Measurements from ENCODE around the gene AEBP2. TPM values are rescaled to one million over a fixed set of nuclear protein-coding genes. Genes with fewer than 3 reads are reported as not detected.

The AEBP2 gene
- total RNA-seq, 1 donor from 2014 or later = 67.5 TPM

DNA sequence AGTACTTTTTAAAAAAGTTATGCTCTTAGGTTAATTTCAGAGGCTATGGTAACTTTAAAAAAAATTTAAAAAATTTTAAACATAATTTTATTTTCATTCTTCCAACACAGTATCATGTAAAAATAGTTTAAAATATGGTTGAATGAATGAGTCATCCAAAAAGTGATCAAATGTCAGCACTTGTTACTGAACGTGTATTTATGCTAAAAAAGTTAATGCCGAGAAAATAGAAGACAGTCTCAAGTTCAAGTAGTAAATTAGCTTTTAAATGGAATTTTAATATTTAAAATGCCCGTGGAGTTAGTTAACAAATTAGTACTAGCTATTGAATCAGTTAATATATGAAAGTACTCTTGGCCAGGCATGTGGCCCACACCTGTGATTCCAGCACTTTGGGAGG, 4.8 kb downstream of the AEBP2 start:
- TF ChIP-seq POLR2A (IDR thresholded peaks at IDR 0.05) (no peak), POLR2AphosphoS5 (IDR thresholded peaks at IDR 0.05; ENCODE audit: insufficient read depth in 1 of 2, low read depth in 1 of 2) (no peak), CTCF (IDR thresholded peaks at IDR 0.05) (no peak)

GRCh38 chr12:19447386-19447785, 8.1 kb downstream of the AEBP2 start:
- no peak for DNase-seq (ENCODE audit: extremely low spot score in 2 of 2)
- Histone ChIP-seq H3K9me3 (no peaks in the 10 kb centered on the region), H3K27me3 (no peaks in the 10 kb centered on the region), H3K27ac (no peak overlapping the region), H3K4me3 (no peak overlapping the region), H3K4me1 (peaks cover 71% of the 10 kb centered on the region), H3K36me3 (no peaks in the 10 kb centered on the region)
- intact Hi-C loops (cut with DNase I) = no loop called here
- TF ChIP-seq POLR2AphosphoS5 (IDR thresholded peaks at IDR 0.05; ENCODE audit: insufficient read depth in 1 of 2, low read depth in 1 of 2) (no peak), CTCF (IDR thresholded peaks at IDR 0.05) (no peak), POLR2A (IDR thresholded peaks at IDR 0.05) (no peak)

More for the DNA sequence above, 4.8 kb downstream of the AEBP2 start:
- H3K4me3 ChIP-seq = no peak overlapping the region
- intact Hi-C loops (cut with DNase I) = no loop called here
- H3K9me3 ChIP-seq = no peaks in the 10 kb centered on the region
- no peak overlapping the region for H3K27ac ChIP-seq
- H3K36me3 ChIP-seq = no peaks in the 10 kb centered on the region
- peaks cover 60% of the 10 kb centered on the region for H3K4me1 ChIP-seq
- H3K27me3 ChIP-seq = no peaks in the 10 kb centered on the region
- no peak for DNase-seq (ENCODE audit: extremely low spot score in 2 of 2)

DNA sequence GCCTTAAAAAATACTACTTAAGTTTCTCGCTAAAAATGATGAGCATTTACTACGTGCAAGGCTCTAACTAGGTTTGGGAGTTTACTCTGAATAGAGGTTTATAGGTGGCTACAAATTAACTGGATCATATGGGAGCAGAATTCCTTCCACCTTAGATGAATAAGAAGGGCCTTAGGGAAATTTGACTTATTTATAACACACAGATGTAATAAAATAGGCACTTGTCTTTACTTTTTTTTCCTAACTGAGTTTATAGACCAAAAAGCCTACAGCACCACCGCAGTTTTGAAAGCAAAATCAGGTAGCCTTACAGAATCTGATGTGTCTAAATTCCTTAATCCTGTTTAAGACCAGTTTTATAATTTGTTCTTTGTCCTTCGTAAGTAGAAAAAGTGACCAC, 10.5 kb downstream of the AEBP2 start:
- no peak overlapping the region for H3K4me3 ChIP-seq
- H3K27ac ChIP-seq = peak overlapping the region; percentile 44
- DNase-seq (ENCODE audit: extremely low spot score in 2 of 2) = no peak
- no peaks in the 10 kb centered on the region for H3K27me3 ChIP-seq
- no peaks in the 10 kb centered on the region for H3K36me3 ChIP-seq
- peaks cover 63% of the 10 kb centered on the region for H3K4me1 ChIP-seq
- no peak for TF ChIP-seq POLR2A (IDR thresholded peaks at IDR 0.05)
- no peak for TF ChIP-seq POLR2AphosphoS5 (IDR thresholded peaks at IDR 0.05; ENCODE audit: insufficient read depth in 1 of 2, low read depth in 1 of 2)
- TF ChIP-seq CTCF (IDR thresholded peaks at IDR 0.05) = no peak
- H3K9me3 ChIP-seq = no peaks in the 10 kb centered on the region
- intact Hi-C loops (cut with DNase I) = no loop called here

DNA sequence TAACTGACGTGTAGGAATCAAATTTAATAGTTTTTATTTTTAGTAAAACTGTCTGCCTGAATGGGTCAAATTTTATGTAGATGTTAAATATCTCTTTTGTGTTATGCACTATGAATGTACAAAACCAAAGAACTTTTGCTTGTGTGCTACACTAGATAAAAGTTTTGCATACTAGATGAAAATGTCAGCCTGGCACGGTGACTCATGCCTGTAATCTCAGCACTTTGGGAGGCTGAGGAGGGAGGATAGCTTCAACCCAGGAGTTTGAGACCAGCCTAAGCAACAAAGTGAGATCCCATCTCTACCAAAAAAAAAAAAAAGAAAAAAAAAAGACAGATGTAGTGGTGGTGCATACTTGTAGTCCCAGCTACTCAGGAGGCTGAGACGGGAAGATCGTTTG, 11.1 kb downstream of the AEBP2 start:
- peak overlapping the region; percentile 44 for H3K27ac ChIP-seq
- no peak for DNase-seq (ENCODE audit: extremely low spot score in 2 of 2)
- peaks cover 63% of the 10 kb centered on the region for H3K4me1 ChIP-seq
- intact Hi-C loops (cut with DNase I) = no loop called here
- no peaks in the 10 kb centered on the region for H3K9me3 ChIP-seq
- no peaks in the 10 kb centered on the region for H3K36me3 ChIP-seq
- H3K27me3 ChIP-seq = no peaks in the 10 kb centered on the region
- H3K4me3 ChIP-seq = no peak overlapping the region
- TF ChIP-seq POLR2AphosphoS5 (IDR thresholded peaks at IDR 0.05; ENCODE audit: insufficient read depth in 1 of 2, low read depth in 1 of 2) (no peak), POLR2A (IDR thresholded peaks at IDR 0.05) (no peak)

- no peak for DNase-seq (ENCODE audit: extremely low spot score in 2 of 2)
- peaks cover 63% of the 10 kb centered on the region for H3K4me1 ChIP-seq
- TF ChIP-seq CTCF (IDR thresholded peaks at IDR 0.05) = no peak
- H3K27me3 ChIP-seq = no peaks in the 10 kb centered on the region
- no peaks in the 10 kb centered on the region for H3K36me3 ChIP-seq
- no peaks in the 10 kb centered on the region for H3K9me3 ChIP-seq
- no peak overlapping the region for H3K4me3 ChIP-seq
- intact Hi-C loops (cut with DNase I) = no loop called here
- H3K27ac ChIP-seq = no peak overlapping the region
Measured at GRCh38 chr12:19451196-19451595, 11.9 kb downstream of the AEBP2 start.

- intact Hi-C loops (cut with DNase I) = no loop called here
- H3K36me3 ChIP-seq = no peaks in the 10 kb centered on the region
- H3K4me1 ChIP-seq = peaks cover 67% of the 10 kb centered on the region
- H3K4me3 ChIP-seq = no peak overlapping the region
- no peak for DNase-seq (ENCODE audit: extremely low spot score in 2 of 2)
- TF ChIP-seq POLR2AphosphoS5 (IDR thresholded peaks at IDR 0.05; ENCODE audit: insufficient read depth in 1 of 2, low read depth in 1 of 2) = no peak
- TF ChIP-seq POLR2A (IDR thresholded peaks at IDR 0.05) = no peak
- no peak for TF ChIP-seq CTCF (IDR thresholded peaks at IDR 0.05)
- no peaks in the 10 kb centered on the region for H3K27me3 ChIP-seq
- H3K27ac ChIP-seq = no peak overlapping the region
- H3K9me3 ChIP-seq = no peaks in the 10 kb centered on the region
Measured at GRCh38 chr12:19453961-19454360, 14.7 kb downstream of the AEBP2 start.
